ENCODE measurements around the gene TBX22. TPM values are rescaled to one million over a fixed set of nuclear protein-coding genes. Genes with fewer than 3 reads are reported as not detected.
"Not testable (repeated sequence)": the region's sequence is repeated elsewhere in the genome, so short reads cannot be mapped to it uniquely, and the experiment has no call there.

The TBX22 gene
- total RNA-seq, 1 donor from 2014 or later, result not detected

DNA sequence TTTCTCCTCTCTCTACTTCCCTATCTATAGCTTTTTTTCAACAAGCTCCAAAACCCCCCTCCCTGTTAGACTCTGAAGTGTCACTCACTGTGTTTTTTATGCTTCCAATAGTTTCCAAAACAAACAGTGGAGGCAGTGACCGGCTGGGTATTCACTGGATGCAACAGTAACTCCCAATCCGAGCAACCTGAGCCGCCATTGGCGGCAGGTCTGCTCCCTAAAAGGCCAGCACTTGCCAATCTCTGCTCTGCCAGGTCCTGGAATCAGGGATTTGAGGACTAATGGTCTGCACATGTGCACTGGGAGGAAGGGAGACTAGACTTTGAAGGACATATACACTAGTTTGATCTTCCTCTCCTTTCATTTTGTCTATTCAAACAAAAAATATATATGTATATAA is 7.1 kb downstream of the TBX22 start:
- Mint-ChIP-seq H3K27me3 (ENCODE audit: low read depth, unreplicated experiment) (peaks cover 18% of the 10 kb centered on the region), H3K4me1 (ENCODE audit: low read depth, unreplicated experiment) (no peaks in the 10 kb centered on the region), H3K9me3 (ENCODE audit: unreplicated experiment) (no peaks in the 10 kb centered on the region), H3K27ac (ENCODE audit: unreplicated experiment) (no peak overlapping the region), H3K36me3 (ENCODE audit: low read depth, unreplicated experiment) (no peaks in the 10 kb centered on the region), H3K4me3 (ENCODE audit: unreplicated experiment) (no peak overlapping the region)
- no peak overlapping the region for H3K4me3 ChIP-seq (ENCODE audit: insufficient read depth, low read depth, low read length)
- no peaks in the 10 kb centered on the region for H3K79me2 ChIP-seq (ENCODE audit: insufficient read depth, low read length)
- no peaks in the 10 kb centered on the region for H3K9me3 ChIP-seq (ENCODE audit: insufficient read depth, low read depth, low read length)
- H3K9ac ChIP-seq (ENCODE audit: low read length), result no peak overlapping the region
- H3K36me3 ChIP-seq (ENCODE audit: insufficient read depth, low read length), result no peaks in the 10 kb centered on the region
- H3K4me2 ChIP-seq (ENCODE audit: low read length), result no peak overlapping the region
- H3K27ac ChIP-seq (ENCODE audit: low read depth, low read length), result no peak overlapping the region
- no peaks in the 10 kb centered on the region for H3K27me3 ChIP-seq (ENCODE audit: insufficient read depth, low read length)
- no peak overlapping the region for H2AFZ ChIP-seq (ENCODE audit: low read depth, low read length)
- FAIRE-seq (no peak), DNase-seq (ENCODE audit: low read depth) (no peak)
- TF ChIP-seq, protein P1, sequence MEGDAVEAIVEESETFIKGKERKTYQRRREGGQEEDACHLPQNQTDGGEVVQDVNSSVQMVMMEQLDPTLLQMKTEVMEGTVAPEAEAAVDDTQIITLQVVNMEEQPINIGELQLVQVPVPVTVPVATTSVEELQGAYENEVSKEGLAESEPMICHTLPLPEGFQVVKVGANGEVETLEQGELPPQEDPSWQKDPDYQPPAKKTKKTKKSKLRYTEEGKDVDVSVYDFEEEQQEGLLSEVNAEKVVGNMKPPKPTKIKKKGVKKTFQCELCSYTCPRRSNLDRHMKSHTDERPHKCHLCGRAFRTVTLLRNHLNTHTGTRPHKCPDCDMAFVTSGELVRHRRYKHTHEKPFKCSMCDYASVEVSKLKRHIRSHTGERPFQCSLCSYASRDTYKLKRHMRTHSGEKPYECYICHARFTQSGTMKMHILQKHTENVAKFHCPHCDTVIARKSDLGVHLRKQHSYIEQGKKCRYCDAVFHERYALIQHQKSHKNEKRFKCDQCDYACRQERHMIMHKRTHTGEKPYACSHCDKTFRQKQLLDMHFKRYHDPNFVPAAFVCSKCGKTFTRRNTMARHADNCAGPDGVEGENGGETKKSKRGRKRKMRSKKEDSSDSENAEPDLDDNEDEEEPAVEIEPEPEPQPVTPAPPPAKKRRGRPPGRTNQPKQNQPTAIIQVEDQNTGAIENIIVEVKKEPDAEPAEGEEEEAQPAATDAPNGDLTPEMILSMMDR (IDR thresholded peaks at IDR 0.05; ENCODE audit: insufficient read depth, low read depth, low read length), result no peak
- no peak for TF ChIP-seq EZH2 (IDR thresholded peaks at IDR 0.05; ENCODE audit: insufficient read depth, low read length)
- H3K4me1 ChIP-seq (ENCODE audit: insufficient read depth, low read length), result no peaks in the 10 kb centered on the region
- no peaks in the 10 kb centered on the region for H4K20me1 ChIP-seq (ENCODE audit: insufficient read depth, low read length)

DNA sequence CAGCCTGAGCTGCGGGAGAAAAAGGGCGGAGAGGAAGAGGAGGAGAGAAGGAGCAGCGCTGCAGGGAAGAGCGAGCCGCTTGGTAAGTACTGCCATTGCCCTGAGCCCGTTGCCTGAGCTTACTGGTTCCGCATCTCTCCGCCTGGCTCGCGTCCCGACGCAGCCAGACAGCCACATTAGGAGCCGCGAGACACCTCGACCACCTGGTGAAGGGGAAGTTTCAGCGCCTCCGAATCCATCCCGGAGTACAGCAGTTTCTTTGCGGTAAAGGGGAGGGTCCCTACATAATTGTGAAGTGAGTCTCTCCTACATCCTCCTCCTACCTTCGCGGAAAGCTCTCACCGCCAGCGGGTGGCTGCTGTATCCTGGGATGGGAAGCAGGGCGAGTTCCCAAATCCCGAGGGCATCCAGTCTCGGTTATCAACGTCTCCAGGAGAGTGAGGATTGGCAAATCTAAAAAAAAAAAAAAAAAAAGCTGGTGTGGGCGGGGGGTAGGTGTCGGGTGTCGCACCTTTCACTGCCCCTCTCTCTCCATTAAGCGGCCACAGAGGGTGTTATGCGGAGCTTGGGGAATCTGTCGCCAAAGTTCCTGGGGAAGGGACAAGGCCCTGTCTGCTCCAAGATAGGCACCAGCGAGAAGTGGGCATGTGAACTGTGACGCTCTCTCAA is 7.9 kb downstream of the TBX22 start:
- no peak overlapping the region for H3K4me3 ChIP-seq (ENCODE audit: insufficient read depth, low read depth, low read length)
- no peaks in the 10 kb centered on the region for H3K9me3 ChIP-seq (ENCODE audit: insufficient read depth, low read depth, low read length)
- no peaks in the 10 kb centered on the region for H3K4me1 Mint-ChIP-seq (ENCODE audit: low read depth, unreplicated experiment)
- no peaks in the 10 kb centered on the region for H3K36me3 ChIP-seq (ENCODE audit: insufficient read depth, low read length)
- H3K4me2 ChIP-seq (ENCODE audit: low read length), result no peak overlapping the region
- DNase-seq (ENCODE audit: low read depth), result no peak
- H3K4me3 Mint-ChIP-seq (ENCODE audit: unreplicated experiment), result peak overlapping the region; percentile 84
- no peaks in the 10 kb centered on the region for H3K36me3 Mint-ChIP-seq (ENCODE audit: low read depth, unreplicated experiment)
- H3K9me3 Mint-ChIP-seq (ENCODE audit: unreplicated experiment), result no peaks in the 10 kb centered on the region
- no peaks in the 10 kb centered on the region for H3K79me2 ChIP-seq (ENCODE audit: insufficient read depth, low read length)
- H2AFZ ChIP-seq (ENCODE audit: low read depth, low read length), result no peak overlapping the region
- no peak overlapping the region for H3K9ac ChIP-seq (ENCODE audit: low read length)
- FAIRE-seq, result no peak
- no peaks in the 10 kb centered on the region for H3K4me1 ChIP-seq (ENCODE audit: insufficient read depth, low read length)
- TF ChIP-seq EZH2 (IDR thresholded peaks at IDR 0.05; ENCODE audit: insufficient read depth, low read length), result no peak
- TF ChIP-seq, protein P1 (IDR thresholded peaks at IDR 0.05; ENCODE audit: insufficient read depth, low read depth, low read length), result no peak
- H3K27me3 ChIP-seq (ENCODE audit: insufficient read depth, low read length), result no peaks in the 10 kb centered on the region
- H3K27ac ChIP-seq (ENCODE audit: low read depth, low read length), result no peak overlapping the region
- no peaks in the 10 kb centered on the region for H4K20me1 ChIP-seq (ENCODE audit: insufficient read depth, low read length)
- no peak overlapping the region for H3K27ac Mint-ChIP-seq (ENCODE audit: unreplicated experiment)
- H3K27me3 Mint-ChIP-seq (ENCODE audit: low read depth, unreplicated experiment), result peaks cover 18% of the 10 kb centered on the region

DNA sequence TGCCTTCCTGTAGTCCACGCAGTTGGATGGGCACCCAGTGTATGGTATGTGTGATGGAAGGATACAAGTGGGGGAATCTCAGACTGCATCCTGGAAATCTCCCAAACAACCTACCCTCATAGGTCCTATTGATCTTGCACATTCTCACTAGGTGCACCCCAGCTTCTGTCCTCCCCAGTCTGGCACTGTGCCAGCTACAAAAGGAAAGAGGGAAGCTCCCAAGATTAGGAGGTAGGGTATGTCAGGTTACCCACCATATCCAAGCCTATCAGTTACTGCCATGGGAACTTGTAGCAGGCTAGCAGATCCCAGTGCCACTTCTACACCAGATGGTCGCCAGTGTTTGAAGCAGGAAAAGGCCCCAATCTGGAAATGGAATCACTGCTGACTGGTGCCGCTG is 11.6 kb downstream of the TBX22 start:
- H3K9me3 Mint-ChIP-seq (ENCODE audit: unreplicated experiment), result no peaks in the 10 kb centered on the region
- no peaks in the 10 kb centered on the region for H3K36me3 Mint-ChIP-seq (ENCODE audit: low read depth, unreplicated experiment)
- H3K9ac ChIP-seq (ENCODE audit: low read length), result no peak overlapping the region
- no peak overlapping the region for H3K27ac Mint-ChIP-seq (ENCODE audit: unreplicated experiment)
- FAIRE-seq (no peak), DNase-seq (ENCODE audit: low read depth) (no peak)
- no peak overlapping the region for H2AFZ ChIP-seq (ENCODE audit: low read depth, low read length)
- H4K20me1 ChIP-seq (ENCODE audit: insufficient read depth, low read length), result no peaks in the 10 kb centered on the region
- TF ChIP-seq, protein P1 (IDR thresholded peaks at IDR 0.05; ENCODE audit: insufficient read depth, low read depth, low read length), result no peak
- no peak for TF ChIP-seq EZH2 (IDR thresholded peaks at IDR 0.05; ENCODE audit: insufficient read depth, low read length)
- no peaks in the 10 kb centered on the region for H3K27me3 ChIP-seq (ENCODE audit: insufficient read depth, low read length)
- no peak overlapping the region for H3K4me3 Mint-ChIP-seq (ENCODE audit: unreplicated experiment)
- H3K79me2 ChIP-seq (ENCODE audit: insufficient read depth, low read length), result no peaks in the 10 kb centered on the region
- no peaks in the 10 kb centered on the region for H3K4me1 Mint-ChIP-seq (ENCODE audit: low read depth, unreplicated experiment)
- no peaks in the 10 kb centered on the region for H3K36me3 ChIP-seq (ENCODE audit: insufficient read depth, low read length)
- no peak overlapping the region for H3K4me2 ChIP-seq (ENCODE audit: low read length)
- no peak overlapping the region for H3K27ac ChIP-seq (ENCODE audit: low read depth, low read length)
- H3K4me1 ChIP-seq (ENCODE audit: insufficient read depth, low read length), result no peaks in the 10 kb centered on the region
- no peak overlapping the region for H3K4me3 ChIP-seq (ENCODE audit: insufficient read depth, low read depth, low read length)
- H3K9me3 ChIP-seq (ENCODE audit: insufficient read depth, low read depth, low read length), result no peaks in the 10 kb centered on the region
- H3K27me3 Mint-ChIP-seq (ENCODE audit: low read depth, unreplicated experiment), result peaks cover 18% of the 10 kb centered on the region

DNA sequence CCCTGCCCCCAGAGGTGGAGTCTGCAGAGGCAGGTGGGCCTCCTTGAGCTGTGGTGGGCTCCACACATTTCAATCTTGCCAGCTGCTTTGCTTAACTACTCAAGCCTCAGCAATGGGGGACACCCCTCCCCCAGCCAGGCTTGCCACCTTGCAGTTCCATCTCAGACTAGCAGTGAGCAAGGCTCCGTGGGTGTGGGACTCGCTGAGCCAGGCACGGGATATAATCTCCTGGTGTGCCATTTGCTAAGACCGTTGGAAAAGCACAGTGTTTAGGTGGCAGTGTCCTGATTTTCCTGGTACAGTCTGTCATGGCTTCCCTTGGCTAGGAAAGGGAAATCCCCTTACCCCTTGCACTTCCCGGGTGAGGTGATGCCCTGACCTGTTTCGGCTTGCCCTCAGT is 51.6 kb downstream of the TBX22 start:
- not testable (repeated sequence) for H3K4me2 ChIP-seq (ENCODE audit: low read length); H3K4me3 Mint-ChIP-seq (ENCODE audit: unreplicated experiment); H3K4me1 Mint-ChIP-seq (ENCODE audit: low read depth, unreplicated experiment); H3K9me3 Mint-ChIP-seq (ENCODE audit: unreplicated experiment); H3K27ac Mint-ChIP-seq (ENCODE audit: unreplicated experiment); H3K36me3 Mint-ChIP-seq (ENCODE audit: low read depth, unreplicated experiment); H3K9me3 ChIP-seq (ENCODE audit: insufficient read depth, low read depth, low read length); H3K9ac ChIP-seq (ENCODE audit: low read length); DNase-seq (ENCODE audit: low read depth); H3K4me3 ChIP-seq (ENCODE audit: insufficient read depth, low read depth, low read length); H4K20me1 ChIP-seq (ENCODE audit: insufficient read depth, low read length); H3K27ac ChIP-seq (ENCODE audit: low read depth, low read length); H3K79me2 ChIP-seq (ENCODE audit: insufficient read depth, low read length); H3K36me3 ChIP-seq (ENCODE audit: insufficient read depth, low read length); H3K27me3 ChIP-seq (ENCODE audit: insufficient read depth, low read length); H3K27me3 Mint-ChIP-seq (ENCODE audit: low read depth, unreplicated experiment); FAIRE-seq; H3K4me1 ChIP-seq (ENCODE audit: insufficient read depth, low read length); H2AFZ ChIP-seq (ENCODE audit: low read depth, low read length)
